WI38 (cell line): ENCODE results near the gene CHRNA1.

ENCODE experiments used
- H3K4me3 ChIP-seq: 2 replicates; pipeline ENCODE4 v1.5.1; 2011; ENCODE audit warnings: low read depth, mild to moderate bottlenecking, control low read depth, low read length
- TF ChIP-seq, protein P1 (sequence below): IDR thresholded peaks from 2 replicates; pipeline ENCODE4 v1.5.1; 2012; ENCODE audit warnings: low read depth, mild to moderate bottlenecking, control low read depth, low read length

Gene CHRNA1

DNA sequence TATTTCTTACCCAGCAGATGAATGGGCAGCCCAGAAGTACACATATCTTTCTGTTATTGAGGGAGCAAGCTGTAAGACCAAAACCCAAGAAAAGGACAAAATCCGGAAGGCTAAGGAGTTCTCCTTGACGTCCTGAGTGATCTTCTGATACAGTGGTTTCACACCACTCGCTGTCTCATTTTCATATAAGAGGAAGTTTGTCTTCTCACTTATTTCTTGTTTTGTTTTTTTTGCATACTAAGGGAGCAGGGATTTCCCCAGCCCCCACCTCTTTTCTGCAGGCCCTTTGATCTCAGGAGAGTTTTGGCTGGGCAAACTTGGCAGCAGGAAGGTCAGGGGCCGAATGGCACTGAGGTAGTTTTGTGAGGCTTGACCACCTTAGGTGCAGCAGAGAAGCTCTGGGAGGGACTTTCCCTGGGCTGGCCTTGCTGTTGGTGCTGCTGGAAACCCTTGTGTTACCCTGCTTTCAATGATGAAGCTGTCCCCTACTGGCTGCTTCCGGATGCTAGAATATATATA lies 13.3 kb downstream of the CHRNA1 start:
- TF ChIP-seq, protein P1, sequence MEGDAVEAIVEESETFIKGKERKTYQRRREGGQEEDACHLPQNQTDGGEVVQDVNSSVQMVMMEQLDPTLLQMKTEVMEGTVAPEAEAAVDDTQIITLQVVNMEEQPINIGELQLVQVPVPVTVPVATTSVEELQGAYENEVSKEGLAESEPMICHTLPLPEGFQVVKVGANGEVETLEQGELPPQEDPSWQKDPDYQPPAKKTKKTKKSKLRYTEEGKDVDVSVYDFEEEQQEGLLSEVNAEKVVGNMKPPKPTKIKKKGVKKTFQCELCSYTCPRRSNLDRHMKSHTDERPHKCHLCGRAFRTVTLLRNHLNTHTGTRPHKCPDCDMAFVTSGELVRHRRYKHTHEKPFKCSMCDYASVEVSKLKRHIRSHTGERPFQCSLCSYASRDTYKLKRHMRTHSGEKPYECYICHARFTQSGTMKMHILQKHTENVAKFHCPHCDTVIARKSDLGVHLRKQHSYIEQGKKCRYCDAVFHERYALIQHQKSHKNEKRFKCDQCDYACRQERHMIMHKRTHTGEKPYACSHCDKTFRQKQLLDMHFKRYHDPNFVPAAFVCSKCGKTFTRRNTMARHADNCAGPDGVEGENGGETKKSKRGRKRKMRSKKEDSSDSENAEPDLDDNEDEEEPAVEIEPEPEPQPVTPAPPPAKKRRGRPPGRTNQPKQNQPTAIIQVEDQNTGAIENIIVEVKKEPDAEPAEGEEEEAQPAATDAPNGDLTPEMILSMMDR, result no peak
- no peak overlapping the region for H3K4me3 ChIP-seq

DNA sequence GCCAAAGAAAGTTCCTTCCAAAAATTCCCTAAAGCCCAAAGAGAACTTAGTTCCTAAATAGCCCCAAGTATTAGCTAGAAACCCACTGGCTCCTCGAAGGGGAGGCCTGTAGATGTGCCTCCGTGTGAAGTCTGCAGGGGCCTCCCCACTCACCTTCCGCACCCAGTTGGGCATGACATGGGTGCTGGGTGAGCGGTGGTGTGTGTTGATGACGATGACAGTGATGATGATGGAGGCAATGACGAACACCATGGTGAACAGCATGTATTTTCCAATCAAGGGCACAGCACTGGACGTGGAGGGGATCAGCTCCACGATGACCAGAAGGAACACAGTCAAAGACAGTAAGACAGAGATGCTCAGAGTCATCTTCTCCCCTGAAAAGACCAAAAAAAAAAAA lies 14.5 kb downstream of the CHRNA1 start:
- no peak overlapping the region for H3K4me3 ChIP-seq
- TF ChIP-seq, protein P1, result no peak

DNA sequence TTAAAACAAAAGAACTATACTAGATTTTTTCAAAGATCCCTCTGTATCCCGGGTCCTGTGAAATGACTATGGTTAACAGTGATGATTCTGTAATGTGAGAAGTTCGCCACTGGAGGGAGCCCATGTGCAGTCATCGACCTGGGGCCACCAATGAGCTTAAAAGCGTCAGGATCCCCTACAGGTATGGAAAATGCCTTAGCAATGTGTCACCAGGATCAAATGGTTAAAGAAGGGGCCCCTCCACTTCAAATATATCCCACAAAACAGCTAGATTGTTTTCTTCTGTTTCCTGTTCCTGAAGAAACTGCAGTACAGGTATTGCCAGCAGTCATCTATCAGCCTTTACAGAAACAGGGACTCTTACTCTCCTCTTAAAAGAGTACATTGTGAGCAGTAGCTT lies 15.3 kb downstream of the CHRNA1 start:
- H3K4me3 ChIP-seq, result no peak overlapping the region
- TF ChIP-seq, protein P1, result peak; percentile 66

DNA sequence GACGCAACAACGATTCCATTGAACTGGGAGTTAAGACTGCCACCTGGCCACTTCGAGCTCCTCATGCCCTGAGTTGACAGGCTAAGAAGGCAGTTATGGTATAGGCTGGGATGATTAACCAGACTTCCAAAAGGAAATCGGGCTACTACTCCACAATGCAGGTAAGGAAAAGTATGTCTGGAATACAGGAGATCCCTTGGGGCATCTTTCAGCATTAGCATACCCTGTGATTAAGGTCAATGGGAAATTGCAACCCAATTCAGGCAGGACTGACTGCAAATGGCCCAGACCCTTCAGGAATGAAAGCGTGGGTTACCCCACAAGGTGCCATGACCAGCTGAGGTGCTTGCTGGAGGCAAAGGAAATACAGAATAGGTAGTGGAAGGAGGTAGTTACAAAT lies 19.1 kb downstream of the CHRNA1 start:
- no peak overlapping the region for H3K4me3 ChIP-seq
- TF ChIP-seq, protein P1, result no peak

DNA sequence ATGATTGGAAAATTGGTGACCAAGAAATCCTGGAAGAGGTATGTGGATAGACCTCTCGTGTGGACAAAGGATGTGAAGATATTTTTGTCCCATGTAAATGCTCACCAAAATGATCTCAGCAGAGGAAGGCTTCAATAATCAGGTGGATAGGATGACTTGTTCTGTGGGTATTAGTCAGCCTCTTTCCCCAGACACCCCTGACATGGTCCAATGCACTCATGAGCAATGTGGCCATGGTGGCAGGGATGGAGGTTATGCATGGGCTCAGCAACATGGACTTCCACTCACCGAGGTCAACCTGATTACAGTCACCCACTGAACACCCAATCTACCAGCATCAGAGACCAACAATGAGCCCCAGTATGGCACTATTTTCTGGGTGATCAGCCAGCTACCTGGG lies 20.2 kb downstream of the CHRNA1 start:
- TF ChIP-seq, protein P1, result no peak
- no peak overlapping the region for H3K4me3 ChIP-seq

DNA sequence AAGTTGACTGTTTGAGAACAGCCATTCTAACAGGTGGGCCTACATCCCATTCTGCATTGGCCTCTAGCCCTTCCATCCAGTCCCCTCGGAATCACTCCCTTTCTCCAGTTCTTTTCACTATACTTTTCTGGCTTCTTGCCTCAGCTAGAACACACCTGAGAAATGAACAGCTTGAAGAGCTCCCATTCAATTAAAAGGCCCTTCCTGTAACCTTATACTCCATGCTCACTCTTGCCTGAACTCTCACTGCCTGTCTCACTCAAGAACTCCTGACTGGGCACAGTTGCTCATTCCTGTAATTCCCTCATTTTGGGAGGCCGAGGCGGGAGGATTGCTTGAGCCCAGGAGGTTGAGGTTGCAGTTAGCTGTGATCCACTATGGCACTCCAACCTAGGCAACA lies 23.6 kb downstream of the CHRNA1 start:
- TF ChIP-seq, protein P1, result no peak
- H3K4me3 ChIP-seq, result no peak overlapping the region

DNA sequence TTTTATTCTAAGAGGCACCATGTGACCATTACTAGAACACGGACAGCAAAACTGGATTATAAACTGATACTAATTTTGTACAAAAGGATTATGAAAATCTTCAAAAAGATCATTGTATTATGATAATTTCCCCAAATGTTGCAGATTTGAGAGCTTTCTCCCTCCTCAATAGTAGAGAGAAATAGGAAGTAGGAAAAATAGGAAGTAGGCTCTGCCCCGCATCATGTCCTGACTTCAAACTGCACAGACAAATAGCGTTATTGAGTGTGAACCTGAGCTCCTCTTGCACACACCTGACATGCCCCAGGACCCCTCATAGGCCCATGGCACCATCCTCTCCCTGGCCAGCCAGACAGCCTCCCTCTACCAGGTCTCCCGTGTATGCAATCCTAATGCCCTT lies 25.4 kb downstream of the CHRNA1 start:
- H3K4me3 ChIP-seq, result no peak overlapping the region
- TF ChIP-seq, protein P1, result no peak
